ENCODE data around the gene ZCCHC4.

Gene ZCCHC4

DNA sequence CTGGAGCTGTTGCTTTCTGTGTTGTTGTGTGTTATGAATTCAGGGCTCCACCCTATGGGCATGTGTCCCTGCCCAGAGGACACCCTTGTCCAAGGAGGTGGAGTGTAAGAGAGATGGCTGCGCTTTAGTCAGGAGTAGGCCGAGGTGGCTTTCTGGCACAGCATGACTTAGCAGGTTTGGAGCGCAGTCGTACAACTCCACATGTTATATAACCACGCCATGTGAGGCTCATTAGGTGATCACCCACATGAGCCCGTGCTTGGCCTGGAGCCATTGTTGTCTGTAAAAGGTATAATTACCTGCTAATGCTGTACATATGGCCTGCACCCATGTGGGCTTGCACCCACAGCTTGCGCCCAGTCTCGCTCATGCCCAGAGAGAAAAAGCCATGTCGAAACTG lies 48.7 kb downstream of the ZCCHC4 start:
- no peaks in the 10 kb centered on the region for H3K36me3 ChIP-seq (ENCODE audit: insufficient read depth)

DNA sequence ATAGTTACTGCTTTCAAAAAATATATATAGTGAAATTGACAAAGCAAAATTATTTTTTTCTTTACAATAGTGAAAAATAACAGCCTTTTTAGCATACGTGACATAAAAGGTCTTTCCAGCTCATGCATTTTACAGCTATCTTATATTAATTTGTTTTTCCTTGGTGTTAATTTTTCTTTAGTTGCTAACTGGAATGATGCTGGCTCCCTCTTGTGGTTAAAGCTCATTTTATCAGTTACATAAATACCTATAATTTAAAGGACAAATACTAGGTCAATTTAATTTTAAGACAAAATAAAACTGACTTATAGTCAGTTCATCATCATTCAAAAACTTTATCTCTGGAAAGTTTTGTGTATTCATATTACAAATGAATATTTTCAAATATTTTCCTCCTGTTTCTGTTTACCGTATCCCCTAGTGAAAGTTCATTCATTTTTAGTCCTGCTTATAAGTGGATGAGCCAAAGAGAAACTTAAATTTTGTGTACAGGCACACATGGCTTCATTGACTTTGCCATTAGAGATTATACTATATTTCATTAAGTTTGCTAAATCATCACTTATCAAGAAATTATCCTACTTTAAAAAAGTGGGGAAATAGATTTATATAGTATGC lies 54.5 kb downstream of the ZCCHC4 start:
- H3K4me2 ChIP-seq = no peak overlapping the region
- H3K4me1 ChIP-seq (ENCODE audit: low read depth, poor library complexity, severe bottlenecking) = no peaks in the 10 kb centered on the region
- no peak overlapping the region for H2AFZ ChIP-seq (ENCODE audit: low read depth)
- TF ChIP-seq, protein P1, sequence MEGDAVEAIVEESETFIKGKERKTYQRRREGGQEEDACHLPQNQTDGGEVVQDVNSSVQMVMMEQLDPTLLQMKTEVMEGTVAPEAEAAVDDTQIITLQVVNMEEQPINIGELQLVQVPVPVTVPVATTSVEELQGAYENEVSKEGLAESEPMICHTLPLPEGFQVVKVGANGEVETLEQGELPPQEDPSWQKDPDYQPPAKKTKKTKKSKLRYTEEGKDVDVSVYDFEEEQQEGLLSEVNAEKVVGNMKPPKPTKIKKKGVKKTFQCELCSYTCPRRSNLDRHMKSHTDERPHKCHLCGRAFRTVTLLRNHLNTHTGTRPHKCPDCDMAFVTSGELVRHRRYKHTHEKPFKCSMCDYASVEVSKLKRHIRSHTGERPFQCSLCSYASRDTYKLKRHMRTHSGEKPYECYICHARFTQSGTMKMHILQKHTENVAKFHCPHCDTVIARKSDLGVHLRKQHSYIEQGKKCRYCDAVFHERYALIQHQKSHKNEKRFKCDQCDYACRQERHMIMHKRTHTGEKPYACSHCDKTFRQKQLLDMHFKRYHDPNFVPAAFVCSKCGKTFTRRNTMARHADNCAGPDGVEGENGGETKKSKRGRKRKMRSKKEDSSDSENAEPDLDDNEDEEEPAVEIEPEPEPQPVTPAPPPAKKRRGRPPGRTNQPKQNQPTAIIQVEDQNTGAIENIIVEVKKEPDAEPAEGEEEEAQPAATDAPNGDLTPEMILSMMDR (conservative IDR thresholded peaks at IDR 0.05; ENCODE audit: low read depth, low read length) = peak; percentile 66
- no peak overlapping the region for H3K9ac ChIP-seq
- no peaks in the 10 kb centered on the region for H3K27me3 ChIP-seq (ENCODE audit: insufficient read depth, low read depth)
- H4K20me1 ChIP-seq (ENCODE audit: insufficient read depth) = no peaks in the 10 kb centered on the region
- no peak overlapping the region for H3K4me3 ChIP-seq (IDR thresholded peaks at IDR 0.05; ENCODE audit: insufficient read depth, low read depth, low read length)
- no peaks in the 10 kb centered on the region for H3K36me3 ChIP-seq (ENCODE audit: insufficient read depth)
- no peak overlapping the region for H3K27ac ChIP-seq
- H3K79me2 ChIP-seq (ENCODE audit: insufficient read depth, low read depth) = no peaks in the 10 kb centered on the region

More for the DNA sequence above, 48.7 kb downstream of the ZCCHC4 start:
- TF ChIP-seq, protein P1 (conservative IDR thresholded peaks at IDR 0.05; ENCODE audit: low read depth, low read length) = no peak
- H3K27ac ChIP-seq = no peak overlapping the region
- H3K4me3 ChIP-seq (IDR thresholded peaks at IDR 0.05; ENCODE audit: insufficient read depth, low read depth, low read length) = no peak overlapping the region
- no peaks in the 10 kb centered on the region for H3K79me2 ChIP-seq (ENCODE audit: insufficient read depth, low read depth)
- H2AFZ ChIP-seq (ENCODE audit: low read depth) = no peak overlapping the region
- peaks cover 28% of the 10 kb centered on the region for H3K4me1 ChIP-seq (ENCODE audit: low read depth, poor library complexity, severe bottlenecking)
- H4K20me1 ChIP-seq (ENCODE audit: insufficient read depth) = no peaks in the 10 kb centered on the region
- H3K9ac ChIP-seq = no peak overlapping the region
- H3K27me3 ChIP-seq (ENCODE audit: insufficient read depth, low read depth) = no peaks in the 10 kb centered on the region
- H3K4me2 ChIP-seq = no peak overlapping the region

DNA sequence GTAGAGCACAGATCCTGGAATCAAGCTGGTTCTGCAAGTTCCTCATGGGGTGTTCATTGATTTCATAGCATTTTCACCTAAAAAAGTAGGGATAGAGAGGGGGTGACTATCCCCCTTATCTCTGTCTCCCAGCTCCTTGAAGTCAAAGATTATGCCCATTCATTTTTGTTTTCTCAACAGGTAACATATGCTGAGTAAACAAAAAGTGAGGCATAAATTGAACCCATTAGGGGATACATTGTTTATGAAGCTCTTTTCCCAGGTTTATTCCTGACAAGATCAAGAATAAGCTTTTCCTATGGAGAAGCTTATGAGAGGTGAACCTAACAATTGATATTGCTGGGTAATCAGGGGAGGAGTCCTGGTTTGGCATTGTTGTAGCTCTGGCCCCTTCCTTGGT lies 55.3 kb downstream of the ZCCHC4 start:
- no peaks in the 10 kb centered on the region for H4K20me1 ChIP-seq (ENCODE audit: insufficient read depth)
- no peak overlapping the region for H2AFZ ChIP-seq (ENCODE audit: low read depth)
- no peaks in the 10 kb centered on the region for H3K27me3 ChIP-seq (ENCODE audit: insufficient read depth, low read depth)
- H3K36me3 ChIP-seq (ENCODE audit: insufficient read depth) = no peaks in the 10 kb centered on the region
- no peak overlapping the region for H3K27ac ChIP-seq
- H3K4me2 ChIP-seq = no peak overlapping the region
- TF ChIP-seq, protein P1 (conservative IDR thresholded peaks at IDR 0.05; ENCODE audit: low read depth, low read length) = no peak
- no peaks in the 10 kb centered on the region for H3K4me1 ChIP-seq (ENCODE audit: low read depth, poor library complexity, severe bottlenecking)
- H3K9ac ChIP-seq = no peak overlapping the region
- H3K79me2 ChIP-seq (ENCODE audit: insufficient read depth, low read depth) = no peaks in the 10 kb centered on the region
- H3K4me3 ChIP-seq (IDR thresholded peaks at IDR 0.05; ENCODE audit: insufficient read depth, low read depth, low read length) = no peak overlapping the region

DNA sequence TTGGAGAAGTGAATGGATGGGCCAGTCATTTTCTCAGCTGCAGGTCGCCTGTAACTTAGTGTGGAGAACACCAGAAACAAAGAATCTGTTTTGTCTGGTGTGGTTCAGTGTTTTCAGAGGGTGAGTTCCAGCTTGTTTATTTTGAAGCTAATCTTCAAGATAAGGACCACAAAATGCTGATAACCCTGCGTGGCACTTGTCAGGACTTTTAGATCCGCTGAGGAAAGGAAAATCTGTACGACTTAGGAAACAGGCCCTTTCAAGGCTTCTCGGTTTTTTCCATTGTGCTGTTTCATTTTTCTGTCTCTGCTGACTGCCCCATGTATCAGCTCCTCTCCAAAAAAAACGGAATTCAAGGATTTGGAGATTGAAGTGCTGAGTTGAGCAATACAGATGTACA lies 55.7 kb downstream of the ZCCHC4 start:
- no peak overlapping the region for H2AFZ ChIP-seq (ENCODE audit: low read depth)
- no peak overlapping the region for H3K27ac ChIP-seq
- no peaks in the 10 kb centered on the region for H4K20me1 ChIP-seq (ENCODE audit: insufficient read depth)
- no peaks in the 10 kb centered on the region for H3K4me1 ChIP-seq (ENCODE audit: low read depth, poor library complexity, severe bottlenecking)
- H3K36me3 ChIP-seq (ENCODE audit: insufficient read depth) = no peaks in the 10 kb centered on the region
- H3K27me3 ChIP-seq (ENCODE audit: insufficient read depth, low read depth) = no peaks in the 10 kb centered on the region
- no peak overlapping the region for H3K4me3 ChIP-seq (IDR thresholded peaks at IDR 0.05; ENCODE audit: insufficient read depth, low read depth, low read length)
- no peak overlapping the region for H3K9ac ChIP-seq
- no peak overlapping the region for H3K4me2 ChIP-seq
- TF ChIP-seq, protein P1 (conservative IDR thresholded peaks at IDR 0.05; ENCODE audit: low read depth, low read length) = no peak
- no peaks in the 10 kb centered on the region for H3K79me2 ChIP-seq (ENCODE audit: insufficient read depth, low read depth)
